ENCODE measurements around the gene SNAP25.

SNAP25 gene

DNA sequence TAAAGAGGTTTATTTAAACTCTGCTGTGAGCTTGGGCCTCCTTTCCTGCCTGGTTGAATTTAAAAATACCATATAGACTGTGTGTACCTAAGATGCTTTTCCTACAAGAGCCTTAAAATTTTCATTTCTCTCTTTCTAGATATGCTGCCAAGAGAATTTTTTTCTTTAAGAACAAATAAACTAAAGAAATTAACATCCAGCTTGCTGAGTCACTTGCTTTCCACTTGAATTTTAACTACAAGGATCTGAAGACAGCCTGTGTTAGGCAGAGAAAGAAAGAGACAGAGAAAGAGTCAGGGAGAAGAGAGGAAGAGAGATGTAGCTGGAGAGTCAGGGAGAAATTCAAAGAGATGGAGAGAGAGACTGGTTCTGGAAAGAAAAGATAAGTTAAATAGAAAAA, 18.3 kb upstream of the SNAP25 start:
- H3K9me3 ChIP-seq (ENCODE audit: insufficient read depth, low read length) = no peaks in the 10 kb centered on the region
- H3K36me3 ChIP-seq (ENCODE audit: low read length) = no peaks in the 10 kb centered on the region
- H3K27ac ChIP-seq (ENCODE audit: low read depth, low read length) = no peak overlapping the region
- H3K79me2 ChIP-seq (ENCODE audit: insufficient read depth, low read length) = no peaks in the 10 kb centered on the region
- H3K4me3 ChIP-seq (ENCODE audit: insufficient read depth, low read length, poor library complexity, severe bottlenecking) = no peak overlapping the region
- no peaks in the 10 kb centered on the region for H3K27me3 ChIP-seq (ENCODE audit: low read length)
- no peak overlapping the region for H3K4me2 ChIP-seq (ENCODE audit: low read depth, low read length, poor library complexity, severe bottlenecking)
- TF ChIP-seq, protein P1, sequence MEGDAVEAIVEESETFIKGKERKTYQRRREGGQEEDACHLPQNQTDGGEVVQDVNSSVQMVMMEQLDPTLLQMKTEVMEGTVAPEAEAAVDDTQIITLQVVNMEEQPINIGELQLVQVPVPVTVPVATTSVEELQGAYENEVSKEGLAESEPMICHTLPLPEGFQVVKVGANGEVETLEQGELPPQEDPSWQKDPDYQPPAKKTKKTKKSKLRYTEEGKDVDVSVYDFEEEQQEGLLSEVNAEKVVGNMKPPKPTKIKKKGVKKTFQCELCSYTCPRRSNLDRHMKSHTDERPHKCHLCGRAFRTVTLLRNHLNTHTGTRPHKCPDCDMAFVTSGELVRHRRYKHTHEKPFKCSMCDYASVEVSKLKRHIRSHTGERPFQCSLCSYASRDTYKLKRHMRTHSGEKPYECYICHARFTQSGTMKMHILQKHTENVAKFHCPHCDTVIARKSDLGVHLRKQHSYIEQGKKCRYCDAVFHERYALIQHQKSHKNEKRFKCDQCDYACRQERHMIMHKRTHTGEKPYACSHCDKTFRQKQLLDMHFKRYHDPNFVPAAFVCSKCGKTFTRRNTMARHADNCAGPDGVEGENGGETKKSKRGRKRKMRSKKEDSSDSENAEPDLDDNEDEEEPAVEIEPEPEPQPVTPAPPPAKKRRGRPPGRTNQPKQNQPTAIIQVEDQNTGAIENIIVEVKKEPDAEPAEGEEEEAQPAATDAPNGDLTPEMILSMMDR (IDR thresholded peaks at IDR 0.05; ENCODE audit: insufficient read depth, low read length, poor library complexity, severe bottlenecking) = no peak
- no peak for TF ChIP-seq EZH2phosphoT487 (conservative IDR thresholded peaks at IDR 0.05; ENCODE audit: low read length)
- H4K20me1 ChIP-seq (ENCODE audit: low read depth, low read length) = no peaks in the 10 kb centered on the region
- H3F3A ChIP-seq (ENCODE audit: insufficient read depth) = no peaks in the 10 kb centered on the region
- no peak overlapping the region for H2AFZ ChIP-seq (ENCODE audit: low read depth, low read length, severe bottlenecking)
- no peak overlapping the region for H3K9ac ChIP-seq (ENCODE audit: low read length)
- H3K9me2 ChIP-seq (replicated peaks; ENCODE audit: insufficient read depth, low read length) = no peaks in the 10 kb centered on the region

DNA sequence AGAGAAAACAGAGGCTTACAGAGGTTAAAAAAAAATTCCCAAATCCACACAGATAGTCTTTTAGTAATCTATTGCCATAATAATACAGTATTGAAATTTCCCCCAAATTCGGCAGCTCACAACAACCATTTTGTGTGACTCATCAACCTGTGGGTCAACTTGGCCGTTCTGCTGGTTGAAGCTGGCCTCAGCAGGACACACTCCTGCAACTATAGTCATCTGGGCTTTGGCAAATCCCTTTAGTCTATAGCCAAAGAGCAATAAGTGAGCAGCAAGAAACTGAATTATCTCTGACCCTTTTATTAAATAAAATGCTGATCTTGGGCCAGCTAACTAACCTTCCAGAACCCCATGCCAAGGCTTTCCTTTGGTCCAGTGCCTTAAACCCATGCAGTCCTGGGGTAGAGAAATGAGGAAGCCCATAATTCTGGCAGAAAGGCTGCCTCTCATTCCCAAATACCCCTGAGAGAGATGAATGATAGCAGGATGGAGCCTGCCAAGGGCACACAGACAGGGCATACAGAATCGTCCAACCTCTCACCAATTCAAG, 17.2 kb upstream of the SNAP25 start:
- H3K36me3 ChIP-seq (ENCODE audit: low read length) = no peaks in the 10 kb centered on the region
- no peaks in the 10 kb centered on the region for H3K9me3 ChIP-seq (ENCODE audit: insufficient read depth, low read length)
- no peak overlapping the region for H3K4me2 ChIP-seq (ENCODE audit: low read depth, low read length, poor library complexity, severe bottlenecking)
- H3K27me3 ChIP-seq (ENCODE audit: low read length) = no peaks in the 10 kb centered on the region
- H3K79me2 ChIP-seq (ENCODE audit: insufficient read depth, low read length) = no peaks in the 10 kb centered on the region
- H3K27ac ChIP-seq (ENCODE audit: low read depth, low read length) = no peak overlapping the region
- H3K9me2 ChIP-seq (replicated peaks; ENCODE audit: insufficient read depth, low read length) = no peaks in the 10 kb centered on the region
- H3F3A ChIP-seq (ENCODE audit: insufficient read depth) = no peaks in the 10 kb centered on the region
- H2AFZ ChIP-seq (ENCODE audit: low read depth, low read length, severe bottlenecking) = no peak overlapping the region
- no peaks in the 10 kb centered on the region for H4K20me1 ChIP-seq (ENCODE audit: low read depth, low read length)
- no peak overlapping the region for H3K9ac ChIP-seq (ENCODE audit: low read length)
- no peak overlapping the region for H3K4me3 ChIP-seq (ENCODE audit: insufficient read depth, low read length, poor library complexity, severe bottlenecking)
- no peak for TF ChIP-seq EZH2phosphoT487 (conservative IDR thresholded peaks at IDR 0.05; ENCODE audit: low read length)
- TF ChIP-seq, protein P1 (IDR thresholded peaks at IDR 0.05; ENCODE audit: insufficient read depth, low read length, poor library complexity, severe bottlenecking) = no peak

DNA sequence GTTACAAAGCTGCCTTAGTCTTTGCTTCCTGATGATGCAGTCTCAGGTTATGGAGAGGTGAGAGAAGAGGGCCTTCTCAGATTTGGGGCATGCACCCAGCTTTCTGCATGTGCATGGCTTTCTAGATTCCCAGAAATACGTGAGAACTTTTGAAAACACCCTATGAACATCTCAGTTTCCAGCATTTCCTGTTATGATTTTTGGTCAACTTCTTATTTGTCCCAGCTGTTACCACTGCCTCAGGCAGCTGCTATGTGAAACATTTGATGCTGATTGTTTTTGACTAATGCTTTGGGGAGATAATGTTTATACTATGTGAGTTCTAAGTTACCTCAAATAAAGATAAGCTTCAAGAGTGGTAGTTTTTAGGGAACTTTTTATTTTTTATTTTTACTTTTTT, 9.5 kb upstream of the SNAP25 start:
- H3K79me2 ChIP-seq (ENCODE audit: insufficient read depth, low read length) = no peaks in the 10 kb centered on the region
- H3K27ac ChIP-seq (ENCODE audit: low read depth, low read length) = no peak overlapping the region
- no peaks in the 10 kb centered on the region for H4K20me1 ChIP-seq (ENCODE audit: low read depth, low read length)
- H3K9ac ChIP-seq (ENCODE audit: low read length) = no peak overlapping the region
- no peaks in the 10 kb centered on the region for H3K9me3 ChIP-seq (ENCODE audit: insufficient read depth, low read length)
- no peak for TF ChIP-seq EZH2phosphoT487 (conservative IDR thresholded peaks at IDR 0.05; ENCODE audit: low read length)
- TF ChIP-seq, protein P1 (IDR thresholded peaks at IDR 0.05; ENCODE audit: insufficient read depth, low read length, poor library complexity, severe bottlenecking) = no peak
- H3K27me3 ChIP-seq (ENCODE audit: low read length) = no peaks in the 10 kb centered on the region
- H3K36me3 ChIP-seq (ENCODE audit: low read length) = no peaks in the 10 kb centered on the region
- H3K4me2 ChIP-seq (ENCODE audit: low read depth, low read length, poor library complexity, severe bottlenecking) = no peak overlapping the region
- H3F3A ChIP-seq (ENCODE audit: insufficient read depth) = no peaks in the 10 kb centered on the region
- H3K9me2 ChIP-seq (replicated peaks; ENCODE audit: insufficient read depth, low read length) = no peaks in the 10 kb centered on the region
- no peak overlapping the region for H2AFZ ChIP-seq (ENCODE audit: low read depth, low read length, severe bottlenecking)
- no peak overlapping the region for H3K4me3 ChIP-seq (ENCODE audit: insufficient read depth, low read length, poor library complexity, severe bottlenecking)
